CD4-positive, CD25-positive, alpha-beta regulatory T cell (primary cell): ENCODE results near the gene FAM50B. TPM values are rescaled to one million over a fixed set of nuclear protein-coding genes. Genes with fewer than 3 reads are reported as not detected.
"Not testable (repeated sequence)": the region's sequence is repeated elsewhere in the genome, so short reads cannot be mapped to it uniquely, and the experiment has no call there.

Experiments used
- ATAC-seq, 2 donors: fragments of 150-1000 bp; cut with Tn5 transposase; one replicate each; pipeline ENCODE4 v1.10.0; 2021; ENCODE audit warnings: low read depth in 2 of 2, moderate number of reproducible peaks in 2 of 2, moderate library complexity in 1 of 2
- DNase-seq, 3 donors: peaks; one replicate each; pipeline versions ENCODE4 v3.0.0 to v3.0.0-alpha.2; 2012 to 2022; ENCODE audit warnings: mixed read lengths in 1 of 3
- H3K27ac ChIP-seq: one replicate; pipeline ENCODE4 v1.7.0; 2013; ENCODE audit warnings: mild to moderate bottlenecking, low read length; ENCODE audit not compliant: insufficient read depth, poor library complexity, severe bottlenecking
- H3K27me3 ChIP-seq: one replicate; pipeline ENCODE4 v1.7.0; 2013; ENCODE audit warnings: low read length; ENCODE audit not compliant: control insufficient read depth, insufficient read depth
- H3K36me3 ChIP-seq: one replicate; pipeline ENCODE4 v1.7.0; 2013; ENCODE audit warnings: mild to moderate bottlenecking, low read length, moderate library complexity; ENCODE audit not compliant: control insufficient read depth, insufficient read depth
- H3K4me1 ChIP-seq: 2 replicates; pipeline ENCODE4 v1.7.0; 2013; ENCODE audit warnings: mild to moderate bottlenecking, low read length; ENCODE audit not compliant: insufficient read depth, control insufficient read depth, poor library complexity, severe bottlenecking
- H3K4me3 ChIP-seq: one replicate; pipeline ENCODE4 v1.7.0; 2013; ENCODE audit warnings: low read depth, mild to moderate bottlenecking, low read length, moderate library complexity
- H3K9me3 ChIP-seq, 2 experiments: 1 replicate in 1 of 2; 2 replicates in 1 of 2; pipeline ENCODE4 v1.7.0; 2013; ENCODE audit warnings: low read length in 2 of 2, mild to moderate bottlenecking in 1 of 2, moderate library complexity in 1 of 2; ENCODE audit not compliant: control insufficient read depth in 2 of 2
- H3K27ac Mint-ChIP-seq, 3 donors: one replicate each; pipeline ENCODE4 v1.8.0; 2020 to 2022; ENCODE audit warnings: mild to moderate bottlenecking in 3 of 3, mixed read lengths in 3 of 3, moderate library complexity in 2 of 3
- H3K27me3 Mint-ChIP-seq: one replicate; pipeline ENCODE4 v1.8.0; 2022; ENCODE audit warnings: mild to moderate bottlenecking, mixed read lengths
- H3K36me3 Mint-ChIP-seq: one replicate; pipeline ENCODE4 v1.8.0; 2020; ENCODE audit warnings: mixed read lengths
- H3K4me1 Mint-ChIP-seq, 4 donors: one replicate each; pipeline ENCODE4 v1.8.0; 2020 to 2022; ENCODE audit warnings: mixed read lengths in 4 of 4, mild to moderate bottlenecking in 1 of 4
- H3K4me3 Mint-ChIP-seq, 4 donors: one replicate each; pipeline ENCODE4 v1.8.0; 2020 to 2022; ENCODE audit warnings: mild to moderate bottlenecking in 4 of 4, mixed read lengths in 4 of 4, moderate library complexity in 3 of 4
- H3K9me3 Mint-ChIP-seq, 7 donors: one replicate each; pipeline ENCODE4 v1.8.0; 2020 to 2022; ENCODE audit warnings: mixed read lengths in 7 of 7, mild to moderate bottlenecking in 3 of 7, moderate library complexity in 2 of 7
- polyA plus RNA-seq, 4 donors: library from polyadenylated mRNA; unstranded; fragments of 300-500 nt; fragmentation: Illumina TruSeq; gene quantifications; one replicate each; pipeline ENCODE4 v1.2.3, GENCODE V29; 2021
- total RNA-seq: library from RNA; stranded (reverse); gene quantifications from one replicate; pipeline ENCODE4 v1.2.3, GENCODE V29; 2022

The FAM50B gene
- total and polyA plus RNA-seq, 5 donors from 2014 or later: 6.0 to 23.8 (median 21.1) TPM

- ATAC-seq, H3K4me3 ChIP-seq, H3K27ac ChIP-seq, H3K9me3 ChIP-seq, H3K36me3 Mint-ChIP-seq, DNase-seq, H3K27me3 ChIP-seq, H3K4me1 ChIP-seq, H3K27me3 Mint-ChIP-seq, H3K4me3 Mint-ChIP-seq, H3K27ac Mint-ChIP-seq, H3K36me3 ChIP-seq: not testable (repeated sequence)
- H3K4me1 Mint-ChIP-seq: peaks cover 1 to 11% (median 8%) of the 10 kb centered on the region in 4 donors
- peaks cover 0 to 12% (median 3%) of the 10 kb centered on the region in 7 donors for H3K9me3 Mint-ChIP-seq
These were observed 14.1 kb downstream of the FAM50B start for GRCh38 chr6:3863322-3863721.

DNA sequence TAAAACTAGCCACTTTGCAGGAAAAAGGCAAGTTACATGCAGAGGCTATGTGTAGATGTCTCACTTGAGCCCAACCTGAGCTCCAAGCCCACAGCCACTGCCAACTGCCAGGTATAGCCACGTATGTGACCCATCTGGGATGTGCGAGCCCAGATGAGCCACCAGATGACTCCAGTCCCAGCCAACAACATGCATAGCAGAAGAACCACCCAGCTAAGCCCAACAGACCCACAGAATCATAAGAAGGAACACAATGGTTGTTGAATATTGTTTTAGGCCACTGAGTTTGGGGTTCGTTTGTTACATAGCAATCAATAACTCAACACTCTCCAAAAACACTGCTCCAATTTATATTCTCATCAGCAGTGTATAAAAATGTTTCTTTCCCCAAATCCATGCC is 16.3 kb downstream of the FAM50B start:
- H3K36me3 ChIP-seq: no peaks in the 10 kb centered on the region
- H3K4me1 ChIP-seq: peaks cover 24% of the 10 kb centered on the region
- H3K9me3 ChIP-seq: no peaks in the 10 kb centered on the region
- peaks cover 3% of the 10 kb centered on the region for H3K27me3 Mint-ChIP-seq
- DNase-seq: no peak
- H3K4me1 Mint-ChIP-seq: peaks cover 8 to 31% (median 25%) of the 10 kb centered on the region in 4 donors
- peaks cover 4% of the 10 kb centered on the region for H3K27me3 ChIP-seq
- H3K36me3 Mint-ChIP-seq: no peaks in the 10 kb centered on the region
- H3K4me3 ChIP-seq: no peak overlapping the region
- ATAC-seq: no peak
- no peak overlapping the region for H3K27ac ChIP-seq
- H3K4me3 Mint-ChIP-seq: no peak overlapping the region
- peak overlapping the region in 1 of 3 donors; percentile 23 for H3K27ac Mint-ChIP-seq
- H3K9me3 Mint-ChIP-seq: peaks cover 0 to 6% (median 0%) of the 10 kb centered on the region in 7 donors

DNA sequence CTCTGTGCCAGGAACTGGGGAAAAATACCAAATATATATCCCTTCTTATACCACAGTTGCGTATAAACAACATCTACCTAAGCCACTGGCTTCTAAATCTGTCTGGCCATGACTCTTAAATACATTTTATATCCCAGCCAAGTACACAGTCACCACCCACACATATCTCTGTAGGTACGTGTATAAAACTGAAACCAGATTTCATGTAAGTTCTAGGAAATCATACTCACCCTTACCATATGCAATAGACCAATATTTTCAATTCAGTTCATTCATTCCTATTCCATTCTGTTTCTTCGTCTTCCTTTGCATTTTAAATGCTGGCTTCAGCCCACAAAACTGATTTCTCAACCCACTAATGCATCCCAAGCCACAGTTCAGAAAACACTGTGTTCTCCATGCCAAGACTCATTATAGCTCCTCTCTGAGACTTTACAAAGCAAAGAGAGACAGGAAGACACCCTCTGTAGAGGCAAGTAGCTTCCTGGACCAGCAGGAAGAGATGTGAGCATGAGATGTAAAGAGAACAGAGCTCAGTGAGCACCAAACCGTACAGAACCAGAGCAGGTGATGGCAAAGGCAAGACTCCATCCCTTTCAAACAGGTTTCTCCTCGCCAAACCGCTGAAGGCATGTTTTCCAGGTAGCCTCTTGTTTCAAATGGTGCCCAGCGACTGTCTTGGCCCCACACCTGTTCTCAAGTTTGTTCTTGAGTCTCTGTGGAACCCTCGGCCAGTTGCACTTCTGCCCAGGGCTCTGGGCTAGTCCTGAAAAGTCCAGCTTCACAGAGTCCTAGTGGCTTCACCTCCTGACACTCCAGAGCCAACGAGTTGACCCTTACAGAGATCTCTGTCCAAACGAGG is 18.7 kb downstream of the FAM50B start:
- DNase-seq: peak in 1 of 3 donors; percentile 61
- Mint-ChIP-seq H3K27me3 (no peaks in the 10 kb centered on the region), H3K9me3 (no peaks in the 10 kb centered on the region)

DNA sequence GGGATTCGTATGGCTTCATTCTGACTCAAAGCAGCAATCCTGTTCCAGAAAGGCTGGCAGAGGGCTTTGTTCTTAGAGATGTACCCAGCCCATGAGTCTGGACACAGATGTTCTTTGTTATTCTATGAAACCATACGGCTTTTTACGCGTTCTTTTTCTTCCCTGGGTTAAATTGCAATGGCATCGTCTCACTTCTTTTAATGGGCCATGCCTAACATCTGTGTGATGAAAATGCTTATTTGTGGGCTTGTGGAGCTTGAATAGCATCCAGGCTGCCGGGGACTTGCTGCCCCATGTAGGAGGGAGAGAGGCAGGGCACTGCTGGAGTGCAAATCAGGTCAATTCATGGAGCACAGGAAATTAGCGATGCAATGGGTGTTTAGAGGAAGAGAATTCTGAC is 19.4 kb downstream of the FAM50B start:
- no peaks in the 10 kb centered on the region for H3K9me3 ChIP-seq
- peaks cover 3% of the 10 kb centered on the region for H3K27me3 Mint-ChIP-seq
- H3K27me3 ChIP-seq: peaks cover 2% of the 10 kb centered on the region
- DNase-seq (no peak), ATAC-seq (no peak)
- H3K27ac ChIP-seq: no peak overlapping the region
- H3K9me3 Mint-ChIP-seq: no peaks in the 10 kb centered on the region
- H3K36me3 Mint-ChIP-seq: no peaks in the 10 kb centered on the region
- no peaks in the 10 kb centered on the region for H3K36me3 ChIP-seq
- peaks cover 8 to 34% (median 25%) of the 10 kb centered on the region in 4 donors for H3K4me1 Mint-ChIP-seq
- H3K4me1 ChIP-seq: peaks cover 24% of the 10 kb centered on the region
- H3K27ac Mint-ChIP-seq: peak overlapping the region in 1 of 3 donors; percentile 0
- H3K4me3 Mint-ChIP-seq: no peak overlapping the region
- H3K4me3 ChIP-seq: no peak overlapping the region

More for the DNA sequence above, 18.7 kb downstream of the FAM50B start:
- Histone ChIP-seq H3K4me3 (peak overlapping the region; percentile 27), H3K4me1 (peaks cover 24% of the 10 kb centered on the region), H3K27ac (peak overlapping the region; percentile 55), H3K27me3 (peaks cover 2% of the 10 kb centered on the region), H3K36me3 (no peaks in the 10 kb centered on the region), H3K9me3 (no peaks in the 10 kb centered on the region)
- H3K4me1 Mint-ChIP-seq: peaks cover 8 to 34% (median 25%) of the 10 kb centered on the region in 4 donors
- peak overlapping the region; percentile 0 to 90 (median 47) for H3K27ac Mint-ChIP-seq
- peak overlapping the region; percentile 4 to 39 (median 33) for H3K4me3 Mint-ChIP-seq
- ATAC-seq: peak; percentile 42 to 74
- no peaks in the 10 kb centered on the region for H3K36me3 Mint-ChIP-seq

DNA sequence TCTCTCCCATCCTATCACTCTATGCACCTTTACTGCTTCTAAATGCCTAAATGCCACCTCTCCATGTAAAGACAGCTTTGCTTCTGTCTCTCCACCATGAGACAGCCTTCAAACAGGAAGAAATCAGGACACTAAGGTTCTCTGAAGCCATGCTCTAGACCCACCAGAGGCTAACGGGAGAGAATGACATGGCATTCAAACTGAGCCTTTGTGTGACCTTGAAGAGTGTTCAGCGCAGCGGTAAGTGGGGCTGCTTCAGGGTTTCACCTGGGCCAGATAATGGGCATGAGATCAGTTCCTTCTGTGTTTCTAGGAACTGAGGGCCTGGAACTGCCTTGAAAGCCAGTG is 20.1 kb downstream of the FAM50B start:
- no peaks in the 10 kb centered on the region for H3K36me3 Mint-ChIP-seq
- no peak for DNase-seq
- Histone ChIP-seq H3K4me1 (peaks cover 24% of the 10 kb centered on the region), H3K27me3 (peaks cover 2% of the 10 kb centered on the region), H3K36me3 (no peaks in the 10 kb centered on the region), H3K27ac (peak overlapping the region; percentile 52), H3K4me3 (no peak overlapping the region), H3K9me3 (no peaks in the 10 kb centered on the region)
- peak overlapping the region; percentile 0 to 95 (median 88) for H3K27ac Mint-ChIP-seq
- peaks cover 8 to 34% (median 25%) of the 10 kb centered on the region in 4 donors for H3K4me1 Mint-ChIP-seq
- ATAC-seq: no peak
- peaks cover 4% of the 10 kb centered on the region for H3K27me3 Mint-ChIP-seq
- no peaks in the 10 kb centered on the region for H3K9me3 Mint-ChIP-seq
- H3K4me3 Mint-ChIP-seq: peak overlapping the region in 2 of 4 donors; percentile 5 to 35

DNA sequence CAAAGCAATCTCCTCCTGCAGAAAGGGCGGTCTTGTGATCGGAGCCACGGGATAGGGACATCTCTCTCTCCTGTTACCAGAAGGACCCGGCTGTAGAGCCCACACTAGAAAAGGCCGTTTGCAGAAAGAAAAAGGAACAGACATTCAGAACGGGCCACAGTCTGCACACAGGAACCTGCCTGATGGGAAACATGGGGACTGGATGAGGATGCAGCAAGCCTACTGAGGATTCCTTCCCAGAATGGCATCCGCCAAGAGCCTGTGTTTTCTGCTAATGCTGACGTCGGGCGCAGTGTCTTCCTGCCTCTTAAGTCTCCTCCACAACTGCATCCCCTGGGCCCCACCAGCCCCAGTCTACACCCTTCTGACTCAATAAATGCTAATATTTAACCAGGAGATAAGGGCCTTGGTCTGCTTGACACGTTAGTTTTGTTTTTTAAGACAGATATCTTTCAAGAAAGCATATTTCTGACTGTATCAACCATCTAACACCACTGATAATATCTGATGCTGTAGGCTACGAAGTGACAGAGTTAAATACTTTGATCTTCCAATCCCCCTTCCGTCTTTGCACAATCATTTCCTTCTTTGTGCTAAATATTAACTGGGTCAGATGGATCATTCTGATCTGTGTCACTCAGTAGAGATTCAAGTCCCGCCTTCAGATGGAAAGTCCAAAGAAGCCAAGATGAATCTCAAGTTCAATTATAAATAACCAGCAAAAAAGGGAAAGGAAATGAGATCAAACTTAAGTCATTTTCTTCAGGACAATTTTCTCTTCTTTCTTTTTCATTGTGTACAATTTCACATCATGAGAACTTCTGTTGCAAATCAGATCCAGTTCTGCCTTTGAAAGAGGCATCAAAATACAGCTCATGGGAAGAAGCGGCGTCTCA is 20.7 kb downstream of the FAM50B start:
- peak in 1 of 3 donors; percentile 28 for DNase-seq
- Histone ChIP-seq H3K9me3 (no peaks in the 10 kb centered on the region), H3K36me3 (no peaks in the 10 kb centered on the region), H3K4me1 (peaks cover 24% of the 10 kb centered on the region), H3K27me3 (peaks cover 2% of the 10 kb centered on the region), H3K27ac (peak overlapping the region; percentile 52), H3K4me3 (peak overlapping the region; percentile 60)
- peak overlapping the region in 3 of 4 donors; percentile 4 to 50 (median 15) for H3K4me3 Mint-ChIP-seq
- H3K27ac Mint-ChIP-seq: peak overlapping the region; percentile 0 to 95 (median 88)
- H3K4me1 Mint-ChIP-seq: peaks cover 8 to 34% (median 25%) of the 10 kb centered on the region in 4 donors
- ATAC-seq: peak; percentile 41 to 57
- H3K9me3 Mint-ChIP-seq: no peaks in the 10 kb centered on the region
- H3K27me3 Mint-ChIP-seq: peaks cover 4% of the 10 kb centered on the region
- H3K36me3 Mint-ChIP-seq: no peaks in the 10 kb centered on the region

GRCh38 chr6:3870528-3870925 is 21.4 kb downstream of the FAM50B start:
- peak overlapping the region in 2 of 3 donors; percentile 0 to 88 for H3K27ac Mint-ChIP-seq
- peak overlapping the region; percentile 60 for H3K4me3 ChIP-seq
- no peak for DNase-seq
- H3K9me3 Mint-ChIP-seq: no peaks in the 10 kb centered on the region
- H3K4me1 ChIP-seq: peaks cover 24% of the 10 kb centered on the region
- ATAC-seq: no peak
- peaks cover 4% of the 10 kb centered on the region for H3K27me3 Mint-ChIP-seq
- H3K4me3 Mint-ChIP-seq: peak overlapping the region in 2 of 4 donors; percentile 15 to 50
- no peaks in the 10 kb centered on the region for H3K9me3 ChIP-seq
- H3K27me3 ChIP-seq: peaks cover under 1% of the 10 kb centered on the region
- H3K36me3 Mint-ChIP-seq: no peaks in the 10 kb centered on the region
- H3K36me3 ChIP-seq: no peaks in the 10 kb centered on the region
- H3K27ac ChIP-seq: peak overlapping the region; percentile 52
- H3K4me1 Mint-ChIP-seq: peaks cover 8 to 34% (median 25%) of the 10 kb centered on the region in 4 donors
